B cell (primary cell): ENCODE data around the gene CPO. TPM values are rescaled to one million over a fixed set of nuclear protein-coding genes. Genes with fewer than 3 reads are reported as not detected.

Experiments used
- ATAC-seq: fragments of 200-7000 bp; cut with Tn5 transposase; one replicate; pipeline ENCODE4 v1.10.0; 2021; ENCODE audit warnings: low read depth, mild to moderate bottlenecking, moderate number of reproducible peaks, moderate library complexity
- CTCF ChIA-PET: fragments of 350-600 bp; sonication (Branson Sonifier 250); formaldehyde crosslinking; loops from one replicate; lab custom pipeline; 2021; ENCODE audit warnings: antibody characterized with exemption, inconsistent platforms; lab: Charles Lee
- POLR2A ChIA-PET: fragments of 350-600 bp; sonication (Branson Sonifier 250); formaldehyde crosslinking; loops from one replicate; lab custom pipeline; 2021; ENCODE audit warnings: antibody characterized with exemption; lab: Charles Lee
- DNase-seq: peaks from one replicate; pipeline ENCODE4 v3.0.0; 2013
- H2AFZ ChIP-seq: 2 replicates; pipeline ENCODE4 v1.6.1; 2012; ENCODE audit warnings: mild to moderate bottlenecking, low read depth, low read length; ENCODE audit not compliant: insufficient read depth, poor library complexity, severe bottlenecking
- H3K27ac ChIP-seq, 2 donors: 1 replicate in 1 of 2; 2 replicates in 1 of 2; pipeline ENCODE4 v1.5.1; 2012 to 2013; ENCODE audit warnings: low read length in 2 of 2, mild to moderate bottlenecking in 2 of 2, moderate library complexity in 1 of 2
- H3K27me3 ChIP-seq, 4 experiments: fragments of 200-600 bp in 1 of 4; sonication (generic) in 1 of 4; replicated peaks in 1 of 4; 1 replicate in 2 of 4; 2 replicates in 2 of 4; pipeline versions ENCODE4 v1.6.1 to v1.7.0; 2013 to 2016; ENCODE audit warnings: low read length in 3 of 4, mild to moderate bottlenecking in 2 of 4, mixed read lengths in 1 of 4, moderate library complexity in 1 of 4; ENCODE audit not compliant: insufficient read depth in 4 of 4, control insufficient read depth in 3 of 4; ENCODE audit errors: control extremely low read depth in 1 of 4
- H3K36me3 ChIP-seq, 2 experiments: replicated peaks in 1 of 2; 1 replicate in 1 of 2; 2 replicates in 1 of 2; pipeline versions ENCODE4 v1.6.1 to v1.7.1; 2013; ENCODE audit warnings: low read length in 1 of 2; ENCODE audit not compliant: insufficient read depth in 2 of 2, control insufficient read depth in 1 of 2; ENCODE audit errors: control extremely low read depth in 1 of 2, extremely low read depth in 1 of 2
- H3K4me1 ChIP-seq, 2 donors: fragments of 200-600 bp in 1 of 2; sonication (generic) in 1 of 2; 1 replicate in 1 of 2; 2 replicates in 1 of 2; pipeline versions ENCODE4 v1.5.1 to v1.6.1; 2013 to 2017; ENCODE audit warnings: low read length in 2 of 2; ENCODE audit not compliant: control insufficient read depth in 2 of 2, insufficient read depth in 2 of 2
- H3K4me2 ChIP-seq: replicated peaks from 2 replicates; pipeline ENCODE3; 2012; ENCODE audit warnings: mild to moderate bottlenecking, low read depth, low read length; ENCODE audit not compliant: poor library complexity, severe bottlenecking
- H3K4me3 ChIP-seq, 5 experiments: fragments of 200-600 bp in 1 of 5; sonication (generic) in 1 of 5; 1 replicate in 3 of 5; 2 replicates in 2 of 5; pipeline versions ENCODE4 v1.5.1 to v1.7.0; 2011 to 2016; ENCODE audit warnings: low read length in 4 of 5, mild to moderate bottlenecking in 4 of 5, low read depth in 2 of 5, control low read depth in 1 of 5, moderate library complexity in 1 of 5; ENCODE audit not compliant: insufficient read depth in 1 of 5; ENCODE audit errors: control extremely low read depth in 1 of 5, extremely low read depth in 1 of 5
- H3K79me2 ChIP-seq: fragments of 200-600 bp; sonication (generic); one replicate; pipeline ENCODE4 v1.6.0; 2016; ENCODE audit warnings: low read length; ENCODE audit not compliant: control insufficient read depth, insufficient read depth
- H3K9ac ChIP-seq: fragments of 200-600 bp; sonication (generic); 2 replicates; pipeline ENCODE4 v1.6.1; 2017; ENCODE audit warnings: mild to moderate bottlenecking, low read length, moderate library complexity
- H3K9me3 ChIP-seq, 3 donors: one replicate each; pipeline versions ENCODE4 v1.6.1 to v1.7.1; 2013; ENCODE audit warnings: low read length in 2 of 3; ENCODE audit not compliant: control insufficient read depth in 2 of 3, insufficient read depth in 1 of 3; ENCODE audit errors: control extremely low read depth in 1 of 3
- H4K20me1 ChIP-seq: 2 replicates; pipeline ENCODE4 v1.6.0; 2012; ENCODE audit warnings: mild to moderate bottlenecking, low read length; ENCODE audit not compliant: insufficient read depth, control insufficient read depth, poor library complexity, severe bottlenecking
- H3K27ac Mint-ChIP-seq: one replicate; pipeline ENCODE4 v1.8.0; 2021; ENCODE audit warnings: mixed read lengths
- H3K27me3 Mint-ChIP-seq: one replicate; pipeline ENCODE4 v1.8.0; 2021; ENCODE audit warnings: mixed read lengths
- H3K4me1 Mint-ChIP-seq: one replicate; pipeline ENCODE4 v1.8.0; 2021; ENCODE audit warnings: mixed read lengths
- H3K4me3 Mint-ChIP-seq: one replicate; pipeline ENCODE4 v1.8.0; 2021; ENCODE audit warnings: mixed read lengths
- H3K9me3 Mint-ChIP-seq: one replicate; pipeline ENCODE4 v1.8.0; 2022; ENCODE audit warnings: mixed read lengths; ENCODE audit not compliant: insufficient read depth
- CTCF ChIP-seq: fragments of 200-600 bp; IDR thresholded peaks from one replicate; pipeline ENCODE4 v1.8.0; 2022; ENCODE audit warnings: antibody characterized with exemption, mild to moderate bottlenecking
- EZH2 ChIP-seq: IDR thresholded peaks from 2 replicates; pipeline ENCODE4 v1.6.1; 2012; ENCODE audit warnings: borderline replicate concordance, low read depth, mild to moderate bottlenecking, moderate library complexity, low read length; ENCODE audit not compliant: insufficient read depth, poor library complexity, severe bottlenecking
- WGBS: methylation state at CpG from one replicate; pipeline ENCODE4 v1.1.5; 2013; ENCODE audit warnings: missing lambda C conversion rate; ENCODE audit not compliant: insufficient coverage; 5-methylcytosine and 5-hydroxymethylcytosine counted together
- intact Hi-C: fragments of 100-400 bp; cut with micrococcal nuclease; formaldehyde crosslinking; loops from one replicate; pipeline ENCODE4 v1.10.0; 2022
- polyA plus RNA-seq: library from polyadenylated mRNA; depleted of rRNA; stranded (reverse); fragments of >200 nt; gene quantifications from 2 replicates; pipeline ENCODE4 v1.2.3, GENCODE V29; 2012
- total RNA-seq, 2 donors: library from RNA; stranded (reverse); fragments of 120-200 nt in 1 of 2; gene quantifications; 1 replicate in 1 of 2; 2 replicates in 1 of 2; pipeline versions ENCODE4 v1.2.3 to v1.2.4, GENCODE V29; 2013 to 2022

Gene CPO
- total and polyA plus RNA-seq, 2 donors (not counting 1 experiment from before 2014, with no cell fraction given), result not detected

GRCh38 chr2:206920951-206921350 is 18.4 kb upstream of the CPO start:
- ChIA-PET CTCF (no interaction called here), POLR2A (no interaction called here)
- intact Hi-C loops, result no loop called here
- Histone ChIP-seq H3K36me3 (no peaks in the 10 kb centered on the region), H2AFZ (no peak overlapping the region), H3K27ac (no peak overlapping the region), H3K9ac (no peak overlapping the region), H3K27me3 (no peaks in the 10 kb centered on the region), H3K4me2 (no peak overlapping the region), H3K4me1 (no peaks in the 10 kb centered on the region), H4K20me1 (no peaks in the 10 kb centered on the region), H3K9me3 (no peaks in the 10 kb centered on the region), H3K79me2 (no peaks in the 10 kb centered on the region), H3K4me3 (no peak overlapping the region)
- Mint-ChIP-seq H3K9me3 (no peaks in the 10 kb centered on the region), H3K4me1 (no peaks in the 10 kb centered on the region), H3K27me3 (peaks cover 12% of the 10 kb centered on the region), H3K4me3 (no peak overlapping the region), H3K27ac (no peak overlapping the region)
- DNase-seq, result no peak
- ATAC-seq, result no peak
- TF ChIP-seq CTCF (no peak), EZH2 (no peak)
- WGBS, result 88% methylated on average over 2 of the region's 2 CpGs

- POLR2A ChIA-PET, result no interaction called here
- Histone ChIP-seq H3K79me2 (no peaks in the 10 kb centered on the region), H3K4me2 (no peak overlapping the region), H3K27ac (no peak overlapping the region), H3K9ac (no peak overlapping the region), H3K27me3 (no peaks in the 10 kb centered on the region), H3K4me1 (no peaks in the 10 kb centered on the region), H3K4me3 (no peak overlapping the region), H3K9me3 (no peaks in the 10 kb centered on the region), H3K36me3 (no peaks in the 10 kb centered on the region), H4K20me1 (no peaks in the 10 kb centered on the region), H2AFZ (no peak overlapping the region)
- WGBS, result 81% methylated on average over 3 of the region's 5 CpGs
- DNase-seq (no peak), ATAC-seq (no peak)
- H3K27ac Mint-ChIP-seq, result no peak overlapping the region
- H3K9me3 Mint-ChIP-seq, result no peaks in the 10 kb centered on the region
- H3K4me3 Mint-ChIP-seq, result no peak overlapping the region
- CTCF ChIA-PET, result no interaction called here
- H3K27me3 Mint-ChIP-seq, result peaks cover 15% of the 10 kb centered on the region
- H3K4me1 Mint-ChIP-seq, result no peaks in the 10 kb centered on the region
- intact Hi-C loops, result no loop called here
- no peak for TF ChIP-seq EZH2
- TF ChIP-seq CTCF, result no peak
Observed at GRCh38 chr2:206921529-206921928, 17.8 kb upstream of the CPO start.
